ENCODE results near the gene KDM6A.
"Not testable (repeated sequence)": the region's sequence is repeated elsewhere in the genome, so short reads cannot be mapped to it uniquely, and the experiment has no call there.

DNA sequence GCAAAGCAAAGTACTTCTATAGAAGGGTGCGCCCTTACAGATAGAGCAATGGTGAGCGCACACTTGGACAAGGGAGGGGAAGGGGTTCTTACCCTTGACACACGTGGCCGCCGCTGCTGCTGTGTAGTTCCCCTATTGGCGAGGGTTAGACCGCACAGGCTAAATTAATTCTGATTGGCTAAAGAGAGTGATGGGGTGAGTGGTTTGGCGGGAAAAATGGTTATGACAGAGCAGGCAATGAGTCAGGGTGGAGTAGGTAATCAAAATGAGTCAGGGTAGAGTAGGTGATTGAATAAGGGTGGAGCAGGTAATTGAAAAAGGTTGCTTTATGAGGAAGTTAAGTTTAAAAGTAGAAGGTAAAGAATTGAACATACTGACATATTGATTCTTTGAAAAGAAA, 126.2 kb downstream of the KDM6A start:
- not testable (repeated sequence) for TF ChIP-seq ETV6 (IDR thresholded peaks at IDR 0.05; ENCODE audit: borderline replicate concordance in 1 of 2, low read depth in 2 of 2, low read length in 1 of 2); ETV6 (CRISPR knock-in tag; IDR thresholded peaks at IDR 0.05; ENCODE audit: borderline replicate concordance); OTX1 (CRISPR knock-in tag; IDR thresholded peaks at IDR 0.05); CBX5 (IDR thresholded peaks at IDR 0.05; ENCODE audit: borderline replicate concordance, low read depth)
- TF ChIP-seq, protein P1, sequence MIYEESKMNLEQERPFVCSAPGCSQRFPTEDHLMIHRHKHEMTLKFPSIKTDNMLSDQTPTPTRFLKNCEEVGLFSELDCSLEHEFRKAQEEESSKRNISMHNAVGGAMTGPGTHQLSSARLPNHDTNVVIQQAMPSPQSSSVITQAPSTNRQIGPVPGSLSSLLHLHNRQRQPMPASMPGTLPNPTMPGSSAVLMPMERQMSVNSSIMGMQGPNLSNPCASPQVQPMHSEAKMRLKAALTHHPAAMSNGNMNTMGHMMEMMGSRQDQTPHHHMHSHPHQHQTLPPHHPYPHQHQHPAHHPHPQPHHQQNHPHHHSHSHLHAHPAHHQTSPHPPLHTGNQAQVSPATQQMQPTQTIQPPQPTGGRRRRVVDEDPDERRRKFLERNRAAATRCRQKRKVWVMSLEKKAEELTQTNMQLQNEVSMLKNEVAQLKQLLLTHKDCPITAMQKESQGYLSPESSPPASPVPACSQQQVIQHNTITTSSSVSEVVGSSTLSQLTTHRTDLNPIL (CRISPR knock-in tag; IDR thresholded peaks at IDR 0.05), result not testable (repeated sequence)
